GM23248 (cell line): ENCODE measurements around the gene MYOD1.

ENCODE experiments used
- EZH2 ChIP-seq: fragments of 200-600 bp; sonication (generic); IDR thresholded peaks from 2 replicates; pipeline ENCODE4 v1.6.1; 2018; ENCODE audit warnings: antibody characterized with exemption, mild to moderate bottlenecking; ENCODE audit not compliant: insufficient read depth, poor library complexity, severe bottlenecking
- EZH2phosphoT487 ChIP-seq: fragments of 200-600 bp; sonication (generic); IDR thresholded peaks from 2 replicates; pipeline ENCODE4 v1.6.1; 2018; ENCODE audit warnings: antibody characterized with exemption, moderate library complexity, mild to moderate bottlenecking, low read depth; ENCODE audit not compliant: insufficient read depth

DNA sequence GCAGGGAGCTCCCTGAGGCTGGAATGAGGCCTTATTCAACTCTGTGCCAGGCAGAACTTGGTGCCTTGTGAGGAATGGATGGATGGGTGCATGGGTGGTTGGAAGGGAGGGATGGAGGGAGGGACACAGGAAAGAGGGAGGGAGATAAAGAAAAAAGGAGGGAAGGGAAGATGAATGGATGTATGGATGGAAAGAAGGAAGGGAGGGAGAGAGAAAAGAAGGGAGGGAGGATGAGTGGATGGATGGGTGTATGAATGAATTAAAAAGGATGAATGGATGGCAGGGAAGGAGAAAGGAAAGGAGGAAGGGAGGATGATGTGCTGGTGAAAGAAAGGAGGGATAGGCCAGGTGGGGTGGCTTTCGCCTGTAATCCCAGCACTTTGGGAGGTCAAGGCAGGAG lies 49.8 kb downstream of the MYOD1 start:
- TF ChIP-seq EZH2 (no peak), EZH2phosphoT487 (no peak)
